A673 (cell line): Measurements from ENCODE around the gene CDK5RAP2.

Experiments
- EZH2 ChIP-seq: fragments of 200-600 bp; sonication (generic); IDR thresholded peaks from 2 replicates; pipeline ENCODE4 v1.6.1; 2017; ENCODE audit warnings: borderline replicate concordance, low read depth, mild to moderate bottlenecking, mixed read lengths, antibody characterized with exemption, low read length; ENCODE audit not compliant: poor library complexity, severe bottlenecking
- TF ChIP-seq, protein P1 (sequence below): fragments of 300-800, 200-600 bp; sonication (generic); conservative IDR thresholded peaks from 2 replicates; pipeline ENCODE4 v1.5.1; 2017; ENCODE audit warnings: low read depth, mild to moderate bottlenecking, antibody characterized with exemption, low read length, moderate library complexity, mixed read lengths

GRCh38 chr9:120343416-120343815, 236.6 kb downstream of the CDK5RAP2 start:
- TF ChIP-seq, protein P1, sequence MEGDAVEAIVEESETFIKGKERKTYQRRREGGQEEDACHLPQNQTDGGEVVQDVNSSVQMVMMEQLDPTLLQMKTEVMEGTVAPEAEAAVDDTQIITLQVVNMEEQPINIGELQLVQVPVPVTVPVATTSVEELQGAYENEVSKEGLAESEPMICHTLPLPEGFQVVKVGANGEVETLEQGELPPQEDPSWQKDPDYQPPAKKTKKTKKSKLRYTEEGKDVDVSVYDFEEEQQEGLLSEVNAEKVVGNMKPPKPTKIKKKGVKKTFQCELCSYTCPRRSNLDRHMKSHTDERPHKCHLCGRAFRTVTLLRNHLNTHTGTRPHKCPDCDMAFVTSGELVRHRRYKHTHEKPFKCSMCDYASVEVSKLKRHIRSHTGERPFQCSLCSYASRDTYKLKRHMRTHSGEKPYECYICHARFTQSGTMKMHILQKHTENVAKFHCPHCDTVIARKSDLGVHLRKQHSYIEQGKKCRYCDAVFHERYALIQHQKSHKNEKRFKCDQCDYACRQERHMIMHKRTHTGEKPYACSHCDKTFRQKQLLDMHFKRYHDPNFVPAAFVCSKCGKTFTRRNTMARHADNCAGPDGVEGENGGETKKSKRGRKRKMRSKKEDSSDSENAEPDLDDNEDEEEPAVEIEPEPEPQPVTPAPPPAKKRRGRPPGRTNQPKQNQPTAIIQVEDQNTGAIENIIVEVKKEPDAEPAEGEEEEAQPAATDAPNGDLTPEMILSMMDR = no peak
- TF ChIP-seq EZH2 = no peak
